K562 (cell line): Measurements from ENCODE around the gene ABCA7. TPM values are rescaled to one million over a fixed set of nuclear protein-coding genes. Genes with fewer than 3 reads are reported as not detected.

Experiments used
- BCOR ChIP-seq: fragments of 450-650 bp; IDR thresholded peaks from 2 replicates; pipeline ENCODE4 v1.6.1; 2016
- FOXM1 ChIP-seq, 2 experiments: fragments of 450-650 bp in 1 of 2; sonication (generic) in 1 of 2; formaldehyde crosslinking in 1 of 2; IDR thresholded peaks; 2 replicates each; pipeline versions ENCODE4 v1.6.1 to v1.9.0; 2017 to 2022; ENCODE audit warnings: low read depth in 2 of 2, mild to moderate bottlenecking in 2 of 2, missing genetic modification reagents in 1 of 2, moderate library complexity in 1 of 2
- GABPA ChIP-seq: fragments of 200-800 bp; sonication (Bioruptor generic); conservative IDR thresholded peaks from 2 replicates; pipeline ENCODE4 v1.6.1; 2016; ENCODE audit warnings: low read depth, missing genetic modification characterization, missing compliant biosample characterization
- HDAC6 ChIP-seq: IDR thresholded peaks from 2 replicates; pipeline ENCODE4 v1.6.1; 2012; ENCODE audit warnings: low read depth, mild to moderate bottlenecking, control low read depth, inconsistent platforms, low read length, moderate library complexity
- MCM3 ChIP-seq: fragments of 450-650 bp; IDR thresholded peaks from 2 replicates; pipeline ENCODE4 v1.6.1; 2016
- RB1 ChIP-seq: fragments of 450-650 bp; IDR thresholded peaks from 2 replicates; pipeline ENCODE4 v1.6.1; 2017; ENCODE audit warnings: low read depth, mild to moderate bottlenecking
- SIN3A ChIP-seq, 2 experiments: fragments of 150-350 bp in 1 of 2; IDR thresholded peaks; 2 replicates each; pipeline ENCODE4 v1.6.1; 2011 to 2016; ENCODE audit warnings: borderline replicate concordance in 2 of 2, low read depth in 2 of 2, low read length in 2 of 2, mild to moderate bottlenecking in 2 of 2, moderate library complexity in 2 of 2; ENCODE audit not compliant: control insufficient read depth in 1 of 2
- polyA plus RNA-seq, 8 experiments: library from polyadenylated mRNA; depleted of rRNA in 4 of 8; stranded (reverse) in 5 of 8; unstranded in 3 of 8; fragments of >200 nt; fragmentation: Nextera tagmentation in 2 of 8; fragmentation: Illumina TruSeq in 1 of 8; extraction: Ambion mirVana in 2 of 8; extraction: Trizol in 1 of 8; gene quantifications; 2 replicates each; pipeline versions ENCODE4 v1.2.1 to v1.2.3, GENCODE V29; 2011 to 2014; ENCODE audit warnings: inconsistent platforms in 1 of 8, missing spikeins in 1 of 8
- total RNA-seq, 7 experiments: library from RNA; depleted of rRNA in 6 of 7; stranded (reverse); fragments of >200 nt in 6 of 7; fragmentation: Illumina TruSeq in 2 of 7; extraction: Trizol in 2 of 7; gene quantifications; 2 replicates each; pipeline versions ENCODE4 v1.2.1 to v1.2.3, GENCODE V29; 2011 to 2021; ENCODE audit warnings: low replicate concordance in 1 of 7
- TF ChIP-seq, protein P1 (sequence below): fragments of 450-650 bp; IDR thresholded peaks from 2 replicates; pipeline ENCODE4 v1.6.1; 2016; ENCODE audit warnings: mild to moderate bottlenecking, moderate library complexity
- TF ChIP-seq, protein P2 (sequence below): IDR thresholded peaks from 2 replicates; pipeline ENCODE4 v1.6.1; 2011; ENCODE audit warnings: borderline replicate concordance, low read depth, mild to moderate bottlenecking, moderate library complexity, low read length; ENCODE audit not compliant: insufficient read depth, poor library complexity, severe bottlenecking
- TF ChIP-seq, protein P3 (sequence below): fragments of 250-450 bp; sonication (Bioruptor Pico); IDR thresholded peaks from 2 replicates; pipeline ENCODE4 v1.4.0; 2020; ENCODE audit warnings: mild to moderate bottlenecking

ABCA7 gene
- total and polyA plus RNA-seq, 9 of the 15 experiments (the other 6 are each of a cell fraction or from before 2014, with no cell fraction given) = 2.3 to 96.1 (median 31.2) TPM

DNA sequence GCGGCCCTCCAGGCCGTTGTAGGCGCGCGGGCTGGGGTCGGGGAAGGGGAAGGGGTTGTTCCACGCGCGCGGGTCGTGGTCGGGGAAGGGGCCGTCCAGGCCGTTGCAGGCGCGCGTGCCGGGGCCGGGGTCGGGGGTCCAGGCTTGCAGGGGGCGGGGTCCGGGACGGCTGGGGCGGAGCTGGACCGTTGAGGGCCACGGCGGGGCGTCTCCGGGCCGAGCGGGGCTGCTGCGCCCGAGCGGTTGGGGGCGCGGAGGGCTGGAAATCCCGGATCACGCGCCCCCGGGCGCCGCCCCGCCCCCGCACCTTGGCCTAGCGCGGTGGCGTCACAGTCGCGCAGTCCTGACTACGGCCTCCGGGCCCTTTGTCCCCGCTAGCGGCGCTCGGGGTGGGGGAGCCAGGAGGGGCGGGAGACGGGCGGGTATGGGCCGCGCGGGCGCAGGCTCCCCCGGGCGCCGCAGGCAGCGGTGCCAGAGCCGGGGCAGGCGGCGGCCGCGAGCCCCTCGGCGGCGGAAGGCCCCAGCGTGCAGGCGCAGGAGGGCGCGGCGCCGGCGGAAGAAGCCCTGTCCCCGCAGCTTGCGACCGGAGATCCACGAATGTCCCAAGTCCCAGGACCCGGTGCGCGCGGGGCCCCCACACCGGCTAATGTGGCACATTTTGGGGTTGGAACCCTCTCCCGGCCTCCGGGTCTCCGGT lies 64.6 kb downstream of the ABCA7 start (continued):
- TF ChIP-seq, protein P1, sequence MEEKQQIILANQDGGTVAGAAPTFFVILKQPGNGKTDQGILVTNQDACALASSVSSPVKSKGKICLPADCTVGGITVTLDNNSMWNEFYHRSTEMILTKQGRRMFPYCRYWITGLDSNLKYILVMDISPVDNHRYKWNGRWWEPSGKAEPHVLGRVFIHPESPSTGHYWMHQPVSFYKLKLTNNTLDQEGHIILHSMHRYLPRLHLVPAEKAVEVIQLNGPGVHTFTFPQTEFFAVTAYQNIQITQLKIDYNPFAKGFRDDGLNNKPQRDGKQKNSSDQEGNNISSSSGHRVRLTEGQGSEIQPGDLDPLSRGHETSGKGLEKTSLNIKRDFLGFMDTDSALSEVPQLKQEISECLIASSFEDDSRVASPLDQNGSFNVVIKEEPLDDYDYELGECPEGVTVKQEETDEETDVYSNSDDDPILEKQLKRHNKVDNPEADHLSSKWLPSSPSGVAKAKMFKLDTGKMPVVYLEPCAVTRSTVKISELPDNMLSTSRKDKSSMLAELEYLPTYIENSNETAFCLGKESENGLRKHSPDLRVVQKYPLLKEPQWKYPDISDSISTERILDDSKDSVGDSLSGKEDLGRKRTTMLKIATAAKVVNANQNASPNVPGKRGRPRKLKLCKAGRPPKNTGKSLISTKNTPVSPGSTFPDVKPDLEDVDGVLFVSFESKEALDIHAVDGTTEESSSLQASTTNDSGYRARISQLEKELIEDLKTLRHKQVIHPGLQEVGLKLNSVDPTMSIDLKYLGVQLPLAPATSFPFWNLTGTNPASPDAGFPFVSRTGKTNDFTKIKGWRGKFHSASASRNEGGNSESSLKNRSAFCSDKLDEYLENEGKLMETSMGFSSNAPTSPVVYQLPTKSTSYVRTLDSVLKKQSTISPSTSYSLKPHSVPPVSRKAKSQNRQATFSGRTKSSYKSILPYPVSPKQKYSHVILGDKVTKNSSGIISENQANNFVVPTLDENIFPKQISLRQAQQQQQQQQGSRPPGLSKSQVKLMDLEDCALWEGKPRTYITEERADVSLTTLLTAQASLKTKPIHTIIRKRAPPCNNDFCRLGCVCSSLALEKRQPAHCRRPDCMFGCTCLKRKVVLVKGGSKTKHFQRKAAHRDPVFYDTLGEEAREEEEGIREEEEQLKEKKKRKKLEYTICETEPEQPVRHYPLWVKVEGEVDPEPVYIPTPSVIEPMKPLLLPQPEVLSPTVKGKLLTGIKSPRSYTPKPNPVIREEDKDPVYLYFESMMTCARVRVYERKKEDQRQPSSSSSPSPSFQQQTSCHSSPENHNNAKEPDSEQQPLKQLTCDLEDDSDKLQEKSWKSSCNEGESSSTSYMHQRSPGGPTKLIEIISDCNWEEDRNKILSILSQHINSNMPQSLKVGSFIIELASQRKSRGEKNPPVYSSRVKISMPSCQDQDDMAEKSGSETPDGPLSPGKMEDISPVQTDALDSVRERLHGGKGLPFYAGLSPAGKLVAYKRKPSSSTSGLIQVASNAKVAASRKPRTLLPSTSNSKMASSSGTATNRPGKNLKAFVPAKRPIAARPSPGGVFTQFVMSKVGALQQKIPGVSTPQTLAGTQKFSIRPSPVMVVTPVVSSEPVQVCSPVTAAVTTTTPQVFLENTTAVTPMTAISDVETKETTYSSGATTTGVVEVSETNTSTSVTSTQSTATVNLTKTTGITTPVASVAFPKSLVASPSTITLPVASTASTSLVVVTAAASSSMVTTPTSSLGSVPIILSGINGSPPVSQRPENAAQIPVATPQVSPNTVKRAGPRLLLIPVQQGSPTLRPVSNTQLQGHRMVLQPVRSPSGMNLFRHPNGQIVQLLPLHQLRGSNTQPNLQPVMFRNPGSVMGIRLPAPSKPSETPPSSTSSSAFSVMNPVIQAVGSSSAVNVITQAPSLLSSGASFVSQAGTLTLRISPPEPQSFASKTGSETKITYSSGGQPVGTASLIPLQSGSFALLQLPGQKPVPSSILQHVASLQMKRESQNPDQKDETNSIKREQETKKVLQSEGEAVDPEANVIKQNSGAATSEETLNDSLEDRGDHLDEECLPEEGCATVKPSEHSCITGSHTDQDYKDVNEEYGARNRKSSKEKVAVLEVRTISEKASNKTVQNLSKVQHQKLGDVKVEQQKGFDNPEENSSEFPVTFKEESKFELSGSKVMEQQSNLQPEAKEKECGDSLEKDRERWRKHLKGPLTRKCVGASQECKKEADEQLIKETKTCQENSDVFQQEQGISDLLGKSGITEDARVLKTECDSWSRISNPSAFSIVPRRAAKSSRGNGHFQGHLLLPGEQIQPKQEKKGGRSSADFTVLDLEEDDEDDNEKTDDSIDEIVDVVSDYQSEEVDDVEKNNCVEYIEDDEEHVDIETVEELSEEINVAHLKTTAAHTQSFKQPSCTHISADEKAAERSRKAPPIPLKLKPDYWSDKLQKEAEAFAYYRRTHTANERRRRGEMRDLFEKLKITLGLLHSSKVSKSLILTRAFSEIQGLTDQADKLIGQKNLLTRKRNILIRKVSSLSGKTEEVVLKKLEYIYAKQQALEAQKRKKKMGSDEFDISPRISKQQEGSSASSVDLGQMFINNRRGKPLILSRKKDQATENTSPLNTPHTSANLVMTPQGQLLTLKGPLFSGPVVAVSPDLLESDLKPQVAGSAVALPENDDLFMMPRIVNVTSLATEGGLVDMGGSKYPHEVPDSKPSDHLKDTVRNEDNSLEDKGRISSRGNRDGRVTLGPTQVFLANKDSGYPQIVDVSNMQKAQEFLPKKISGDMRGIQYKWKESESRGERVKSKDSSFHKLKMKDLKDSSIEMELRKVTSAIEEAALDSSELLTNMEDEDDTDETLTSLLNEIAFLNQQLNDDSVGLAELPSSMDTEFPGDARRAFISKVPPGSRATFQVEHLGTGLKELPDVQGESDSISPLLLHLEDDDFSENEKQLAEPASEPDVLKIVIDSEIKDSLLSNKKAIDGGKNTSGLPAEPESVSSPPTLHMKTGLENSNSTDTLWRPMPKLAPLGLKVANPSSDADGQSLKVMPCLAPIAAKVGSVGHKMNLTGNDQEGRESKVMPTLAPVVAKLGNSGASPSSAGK = no peak
- TF ChIP-seq, protein P2, sequence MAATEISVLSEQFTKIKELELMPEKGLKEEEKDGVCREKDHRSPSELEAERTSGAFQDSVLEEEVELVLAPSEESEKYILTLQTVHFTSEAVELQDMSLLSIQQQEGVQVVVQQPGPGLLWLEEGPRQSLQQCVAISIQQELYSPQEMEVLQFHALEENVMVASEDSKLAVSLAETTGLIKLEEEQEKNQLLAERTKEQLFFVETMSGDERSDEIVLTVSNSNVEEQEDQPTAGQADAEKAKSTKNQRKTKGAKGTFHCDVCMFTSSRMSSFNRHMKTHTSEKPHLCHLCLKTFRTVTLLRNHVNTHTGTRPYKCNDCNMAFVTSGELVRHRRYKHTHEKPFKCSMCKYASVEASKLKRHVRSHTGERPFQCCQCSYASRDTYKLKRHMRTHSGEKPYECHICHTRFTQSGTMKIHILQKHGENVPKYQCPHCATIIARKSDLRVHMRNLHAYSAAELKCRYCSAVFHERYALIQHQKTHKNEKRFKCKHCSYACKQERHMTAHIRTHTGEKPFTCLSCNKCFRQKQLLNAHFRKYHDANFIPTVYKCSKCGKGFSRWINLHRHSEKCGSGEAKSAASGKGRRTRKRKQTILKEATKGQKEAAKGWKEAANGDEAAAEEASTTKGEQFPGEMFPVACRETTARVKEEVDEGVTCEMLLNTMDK = peak; percentile 2
- TF ChIP-seq MCM3 (no peak), RB1 (peak; percentile 60), BCOR (no peak), HDAC6 (no peak), GABPA (tag) (peak; percentile 37; the same call in 1 of the 2 replicates), SIN3A (IDR thresholded peaks at IDR 0.05; ENCODE audit: borderline replicate concordance in 2 of 2, control insufficient read depth in 1 of 2, low read depth in 2 of 2, low read length in 2 of 2) (peak; percentile 68 to 78; a peak in 2 of 4 replicates), FOXM1 (IDR thresholded peaks at IDR 0.05; ENCODE audit: low read depth) (no peak), FOXM1 (CRISPR knock-in tag; IDR thresholded peaks at IDR 0.05; ENCODE audit: low read depth) (0 out of 2 replicates have a peak, but pooled peaks have one; percentile 6)
- TF ChIP-seq, protein P3, sequence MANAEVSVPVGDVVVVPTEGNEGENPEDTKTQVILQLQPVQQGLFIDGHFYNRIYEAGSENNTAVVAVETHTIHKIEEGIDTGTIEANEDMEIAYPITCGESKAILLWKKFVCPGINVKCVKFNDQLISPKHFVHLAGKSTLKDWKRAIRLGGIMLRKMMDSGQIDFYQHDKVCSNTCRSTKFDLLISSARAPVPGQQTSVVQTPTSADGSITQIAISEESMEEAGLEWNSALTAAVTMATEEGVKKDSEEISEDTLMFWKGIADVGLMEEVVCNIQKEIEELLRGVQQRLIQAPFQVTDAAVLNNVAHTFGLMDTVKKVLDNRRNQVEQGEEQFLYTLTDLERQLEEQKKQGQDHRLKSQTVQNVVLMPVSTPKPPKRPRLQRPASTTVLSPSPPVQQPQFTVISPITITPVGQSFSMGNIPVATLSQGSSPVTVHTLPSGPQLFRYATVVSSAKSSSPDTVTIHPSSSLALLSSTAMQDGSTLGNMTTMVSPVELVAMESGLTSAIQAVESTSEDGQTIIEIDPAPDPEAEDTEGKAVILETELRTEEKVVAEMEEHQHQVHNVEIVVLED (CRISPR knock-in tag) = peak; percentile 89
